SU-DHL-6 (cell line): ENCODE measurements around the gene LINGO1.

Source experiments
- EZH2phosphoT487 ChIP-seq: fragments of 200-600 bp; sonication (generic), shearing (Covaris generic); conservative IDR thresholded peaks from 2 replicates; pipeline ENCODE4 v1.6.1; 2018; ENCODE audit warnings: mild to moderate bottlenecking, antibody characterized with exemption, low read length, moderate library complexity, mixed read lengths
- TF ChIP-seq, protein P1 (sequence below): fragments of 200-600 bp; sonication (generic); IDR thresholded peaks from one replicate; pipeline ENCODE4 v1.5.1; 2017; ENCODE audit warnings: antibody characterized with exemption, mild to moderate bottlenecking, low read length, moderate library complexity; ENCODE audit not compliant: insufficient read depth, poor library complexity, severe bottlenecking

DNA sequence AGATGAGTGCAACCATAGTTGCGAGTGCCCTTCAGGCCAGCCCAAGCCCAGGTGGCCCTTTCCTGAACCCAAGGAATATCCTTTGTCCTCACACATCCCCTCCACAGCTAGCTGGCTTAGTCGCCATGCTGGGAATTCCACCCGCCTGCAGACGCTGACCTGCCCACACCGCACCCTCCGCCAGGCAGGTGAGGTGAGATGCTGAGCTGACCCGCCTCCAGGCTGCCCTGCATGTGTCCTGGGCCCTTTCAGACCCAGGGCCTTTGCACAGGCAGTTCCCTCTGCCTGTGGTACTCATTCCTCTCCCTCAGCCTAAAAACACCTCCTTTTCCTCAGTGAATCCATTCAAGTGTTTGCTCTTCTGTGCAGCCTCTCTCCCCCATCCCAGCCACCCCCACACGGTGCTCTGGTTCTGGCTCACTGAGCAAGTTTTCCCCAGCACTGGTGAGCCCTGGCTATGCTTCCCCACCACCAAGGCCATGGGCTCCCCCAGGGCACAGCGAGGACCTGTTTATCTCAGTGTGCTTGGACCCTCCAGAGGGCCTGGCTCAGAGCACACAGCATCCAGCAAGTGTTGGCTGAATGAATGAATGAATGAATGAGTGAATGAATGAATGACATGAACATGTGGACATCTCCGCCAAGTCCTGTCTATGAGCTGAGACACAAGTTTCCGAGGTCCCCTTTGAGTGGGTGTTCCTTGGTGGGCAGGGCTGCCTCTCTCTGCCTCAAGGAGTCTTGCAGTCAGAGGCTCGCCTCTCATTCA lies 33.0 kb upstream of the LINGO1 start:
- TF ChIP-seq, protein P1, sequence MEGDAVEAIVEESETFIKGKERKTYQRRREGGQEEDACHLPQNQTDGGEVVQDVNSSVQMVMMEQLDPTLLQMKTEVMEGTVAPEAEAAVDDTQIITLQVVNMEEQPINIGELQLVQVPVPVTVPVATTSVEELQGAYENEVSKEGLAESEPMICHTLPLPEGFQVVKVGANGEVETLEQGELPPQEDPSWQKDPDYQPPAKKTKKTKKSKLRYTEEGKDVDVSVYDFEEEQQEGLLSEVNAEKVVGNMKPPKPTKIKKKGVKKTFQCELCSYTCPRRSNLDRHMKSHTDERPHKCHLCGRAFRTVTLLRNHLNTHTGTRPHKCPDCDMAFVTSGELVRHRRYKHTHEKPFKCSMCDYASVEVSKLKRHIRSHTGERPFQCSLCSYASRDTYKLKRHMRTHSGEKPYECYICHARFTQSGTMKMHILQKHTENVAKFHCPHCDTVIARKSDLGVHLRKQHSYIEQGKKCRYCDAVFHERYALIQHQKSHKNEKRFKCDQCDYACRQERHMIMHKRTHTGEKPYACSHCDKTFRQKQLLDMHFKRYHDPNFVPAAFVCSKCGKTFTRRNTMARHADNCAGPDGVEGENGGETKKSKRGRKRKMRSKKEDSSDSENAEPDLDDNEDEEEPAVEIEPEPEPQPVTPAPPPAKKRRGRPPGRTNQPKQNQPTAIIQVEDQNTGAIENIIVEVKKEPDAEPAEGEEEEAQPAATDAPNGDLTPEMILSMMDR, result no peak
- no peak for TF ChIP-seq EZH2phosphoT487
